ENCODE data around the gene PREX1. TPM values are rescaled to one million over a fixed set of nuclear protein-coding genes. Genes with fewer than 3 reads are reported as not detected.

The PREX1 gene
- total and polyA plus RNA-seq, 2 donors (not counting 3 experiments of a cell fraction or from before 2014, with no cell fraction given): 51.3 to 72.9 TPM

- H3K36me3 ChIP-seq (ENCODE audit: control insufficient read depth in 2 of 2, extremely low read depth in 1 of 2, insufficient read depth in 2 of 2, low read length in 2 of 2): no peaks in the 10 kb centered on the region
- no peak overlapping the region for H3K9ac ChIP-seq (replicated peaks; ENCODE audit: extremely low read depth, insufficient read depth, low read length)
- H3K4me1 ChIP-seq (ENCODE audit: control insufficient read depth, extremely low read depth, insufficient read depth, low read length): peaks cover 21% of the 10 kb centered on the region
- H3K4me3 ChIP-seq (replicated peaks in 1 of 3; ENCODE audit: insufficient read depth in 1 of 3, low read depth in 1 of 3, low read length in 3 of 3): no peak overlapping the region
- no peaks in the 10 kb centered on the region for H3K27me3 ChIP-seq (ENCODE audit: control insufficient read depth in 2 of 2, insufficient read depth in 2 of 2, low read length in 2 of 2)
- dilution Hi-C loops (cut with MboI; ENCODE audit: extremely low pct_ligation_motif_present, low sequenced_read_pairs) (no loop called here), intact Hi-C loops (cut with micrococcal nuclease) (loop anchor here (10.0 kb wide), 1 partner anchor 138 kb away; no protein-coding TSS in a partner anchor)
- DNase-seq (ENCODE audit: low read depth, low spot score) (no peak), FAIRE-seq (no peak)
- no peak for TF ChIP-seq GATA2 (IDR thresholded peaks at IDR 0.05; ENCODE audit: insufficient read depth, insufficient read length, low read depth, low read length)
- no peak for TF ChIP-seq EZH2 (IDR thresholded peaks at IDR 0.05; ENCODE audit: borderline replicate concordance, low read depth, low read length, severe bottlenecking)
- no peak for TF ChIP-seq POLR2AphosphoS5 (IDR thresholded peaks at IDR 0.05; ENCODE audit: insufficient read depth, low read depth, low read length)
- no peak for TF ChIP-seq CTCF (IDR thresholded peaks at IDR 0.05; ENCODE audit: extremely low read depth in 1 of 2, insufficient read depth in 1 of 2, low read depth in 1 of 2, low read length in 2 of 2)
- no peak for TF ChIP-seq MAX (IDR thresholded peaks at IDR 0.05; ENCODE audit: insufficient read depth, insufficient read length)
- TF ChIP-seq MYC (IDR thresholded peaks at IDR 0.05; ENCODE audit: low read depth, low read length): no peak
- TF ChIP-seq FOS (IDR thresholded peaks at IDR 0.05; ENCODE audit: borderline replicate concordance, insufficient read depth, low read length): no peak
- TF ChIP-seq JUN (IDR thresholded peaks at IDR 0.05; ENCODE audit: borderline replicate concordance, insufficient read depth, insufficient read length, low read depth): no peak
- TF ChIP-seq POLR2A (IDR thresholded peaks at IDR 0.05; ENCODE audit: low read depth, low read length): no peak
- H3K27ac ChIP-seq (ENCODE audit: insufficient read depth, low read depth, low read length): no peak overlapping the region
- no peak overlapping the region for H2AFZ ChIP-seq (ENCODE audit: low read depth, low read length)
- no peaks in the 10 kb centered on the region for H3K9me3 ChIP-seq (replicated peaks; ENCODE audit: control insufficient read depth, insufficient read depth, low read length)
- no TSS peak for BruUV-seq (replicated peaks)
- peaks cover 90% of the 10 kb centered on the region for H3K79me2 ChIP-seq (ENCODE audit: control insufficient read depth, insufficient read depth, low read length)
- POLR2A ChIA-PET: no interaction called here
- H3K4me2 ChIP-seq (ENCODE audit: insufficient read depth, low read length): no peak overlapping the region
- H3K9me1 ChIP-seq (replicated peaks; ENCODE audit: control insufficient read depth, extremely low read depth, insufficient read depth, low read length): no peaks in the 10 kb centered on the region
- no peaks in the 10 kb centered on the region for H4K20me1 ChIP-seq (replicated peaks; ENCODE audit: control insufficient read depth, extremely low read depth, insufficient read depth, low read length)
- CTCF ChIA-PET: interaction anchor here (1.4 kb wide), 1 partner anchor 16 kb away, joined by 4 read pairs; no protein-coding TSS in a partner anchor
These were observed 60.5 kb downstream of the PREX1 start for GRCh38 chr20:48766961-48767960.
